Non-pigmented ciliary epithelial cell (primary cell): ENCODE results near the gene MYH2.
"Not testable (repeated sequence)": the region's sequence is repeated elsewhere in the genome, so short reads cannot be mapped to it uniquely, and the experiment has no call there.

Experiments used
- DNase-seq: peaks from one replicate; pipeline ENCODE4 v3.0.0-alpha.2; 2010; ENCODE audit warnings: low read depth

MYH2 gene

GRCh38 chr17:10549096-10549842, at the start of gene MYH2:
Gene MYH2 (minus strand): TSS chr17:10549658. CDS start chr17:10547920, 1,738 bp downstream.
- DNase-seq, result no peak

- DNase-seq, result no peak
These were observed 49.2 kb upstream of the MYH2 start for GRCh38 chr17:10598621-10599020.

GRCh38 chr17:10589553-10590145, 40.2 kb upstream of the MYH2 start:
- no peak for DNase-seq

- DNase-seq, result no peak
These were observed 36.1 kb upstream of the MYH2 start for GRCh38 chr17:10585529-10585928.

- no peak for DNase-seq
These were observed 34.4 kb upstream of the MYH2 start for GRCh38 chr17:10583834-10584233.

GRCh38 chr17:10579270-10579669, 29.8 kb upstream of the MYH2 start:
- DNase-seq, result no peak

- DNase-seq, result no peak
These were observed 24.9 kb upstream of the MYH2 start for GRCh38 chr17:10574324-10574723.

GRCh38 chr17:10563991-10564660, 14.7 kb upstream of the MYH2 start:
- DNase-seq, result no peak

GRCh38 chr17:10558049-10558448, 8.6 kb upstream of the MYH2 start:
- no peak for DNase-seq

- no peak for DNase-seq
These were observed 8.0 kb upstream of the MYH2 start for GRCh38 chr17:10557422-10557821.

- no peak for DNase-seq
These were observed 7.0 kb upstream of the MYH2 start for GRCh38 chr17:10556301-10557005.

- no peak for DNase-seq
These were observed 556 bp upstream of the MYH2 start for GRCh38 chr17:10550014-10550413.

- no peak for DNase-seq
These were observed 2.1 kb downstream of the MYH2 start for GRCh38 chr17:10547351-10547750.

GRCh38 chr17:10543486-10543885, 6.0 kb downstream of the MYH2 start:
- DNase-seq, result not testable (repeated sequence)

- not testable (repeated sequence) for DNase-seq
These were observed 8.3 kb downstream of the MYH2 start for GRCh38 chr17:10541179-10541578.

GRCh38 chr17:10532026-10532425, 17.4 kb downstream of the MYH2 start:
- DNase-seq, result no peak

- DNase-seq, result no peak
These were observed 22.0 kb downstream of the MYH2 start for GRCh38 chr17:10527419-10527818.

GRCh38 chr17:10526517-10526916, 22.9 kb downstream of the MYH2 start:
- no peak for DNase-seq

- DNase-seq, result no peak
These were observed 26.4 kb downstream of the MYH2 start for GRCh38 chr17:10523064-10523463.

- DNase-seq, result no peak
These were observed 27.5 kb downstream of the MYH2 start for GRCh38 chr17:10521949-10522348.

GRCh38 chr17:10518271-10519037, 31.0 kb downstream of the MYH2 start, which contains the start of gene MYH1:
Gene MYH1 (minus strand): TSS chr17:10518542. CDS start chr17:10516642, 1,900 bp downstream.
- no peak for DNase-seq

- no peak for DNase-seq
These were observed 32.8 kb downstream of the MYH2 start for GRCh38 chr17:10516638-10517037.
